ENCODE measurements around the gene DAZAP1.

- TF ChIP-seq CTCF (IDR thresholded peaks at IDR 0.05; ENCODE audit: low read depth, low read length, missing input control): no peak
- TF ChIP-seq REST (IDR thresholded peaks at IDR 0.05): no peak
- TF ChIP-seq GABPA (IDR thresholded peaks at IDR 0.05 in 1 of 2, conservative IDR thresholded peaks at IDR 0.05 in 1 of 2): no peak
- no peak for TF ChIP-seq HNF4A (conservative IDR thresholded peaks at IDR 0.05)
- TF ChIP-seq TAF1 (conservative IDR thresholded peaks at IDR 0.05): no peak
- no peak for TF ChIP-seq ZBTB33 (IDR thresholded peaks at IDR 0.05)
- no peak for TF ChIP-seq YY1 (IDR thresholded peaks at IDR 0.05)
These were observed 20.0 kb downstream of the DAZAP1 start for GRCh38 chr19:1427221-1427920.
